HG03175 (cell line): ENCODE results near the gene UGT2A3.
A peak's percentile ranks its signal among the peaks of the same experiment; 100 is the strongest.
"Not testable (repeated sequence)": the region's sequence is repeated elsewhere in the genome, so short reads cannot be mapped to it uniquely, and the experiment has no call there.

Experiments
- ATAC-seq: cut with Tn5 transposase; IDR thresholded peaks from one replicate; pipeline ENCODE4 v1.9.1; 2021; ENCODE audit warnings: mild to moderate bottlenecking, moderate library complexity; ENCODE audit not compliant: unreplicated experiment

Gene UGT2A3

GRCh38 chr4:68951078-68951805 lies at the start of gene UGT2A3:
UGT2A3 (minus strand) TSS chr4:68951804; CDS start chr4:68951760, 44 bp downstream.
- ATAC-seq = no peak

DNA sequence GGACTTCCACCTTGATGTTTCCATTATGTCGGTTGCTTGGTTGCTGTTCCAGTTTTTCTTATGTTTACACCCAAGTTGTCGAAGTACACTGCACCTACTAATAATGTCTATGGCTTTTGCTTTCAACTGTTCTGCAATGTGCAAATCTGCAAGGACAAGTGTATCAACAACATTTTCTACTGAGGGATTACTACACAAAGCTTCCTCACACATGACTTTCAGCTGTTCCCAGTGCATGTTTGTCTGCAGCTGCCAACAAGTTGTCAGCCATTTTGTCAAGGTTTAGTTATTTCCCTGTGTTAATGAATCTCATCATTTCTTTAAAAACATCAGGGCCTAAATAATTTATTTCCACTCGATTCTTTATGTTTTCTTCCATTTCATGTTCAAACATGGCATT lies 45.4 kb upstream of the UGT2A3 start:
- ATAC-seq = no peak

DNA sequence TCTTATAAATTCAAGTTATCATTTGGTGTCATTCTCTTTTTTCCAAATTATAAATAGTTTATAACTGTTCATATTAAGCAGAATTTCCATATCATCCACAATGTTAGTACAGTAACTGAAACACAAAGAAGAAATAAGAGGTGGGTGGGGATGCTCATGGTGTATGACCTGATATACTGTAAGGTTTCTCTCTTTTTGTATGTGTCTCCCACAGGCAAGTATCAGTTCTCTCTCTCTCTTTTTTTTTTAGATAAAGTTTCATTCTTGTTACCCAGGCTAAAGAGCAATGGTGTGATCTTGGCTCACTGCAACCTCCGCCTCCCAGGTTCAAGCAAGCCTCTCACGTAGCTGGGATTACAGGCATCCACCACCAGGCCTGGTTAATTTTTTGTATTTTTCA lies 43.7 kb upstream of the UGT2A3 start:
- ATAC-seq = no peak

DNA sequence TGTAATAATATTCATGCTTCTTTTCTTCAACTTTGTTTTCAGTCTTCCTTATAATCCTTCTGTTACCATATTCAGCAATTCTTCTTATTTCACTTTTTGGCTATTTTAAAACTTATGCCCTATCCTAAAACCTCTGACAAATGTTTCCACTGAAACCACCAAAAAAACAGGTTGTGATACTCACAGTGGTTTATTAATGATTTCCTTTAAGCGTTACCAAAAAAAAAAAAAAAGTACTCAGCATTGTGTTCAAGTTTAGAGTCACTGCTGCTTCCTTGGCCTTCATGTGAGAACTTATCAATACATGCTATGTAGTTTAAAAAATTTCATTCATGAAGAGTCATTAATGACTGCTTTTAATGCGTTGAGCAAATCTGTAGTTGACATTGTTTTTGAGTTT lies 35.4 kb upstream of the UGT2A3 start:
- ATAC-seq = peak; percentile 92

GRCh38 chr4:68985442-68985841 lies 33.8 kb upstream of the UGT2A3 start:
- no peak for ATAC-seq

- ATAC-seq = no peak
Observed at GRCh38 chr4:68984947-68985346, 33.3 kb upstream of the UGT2A3 start.

GRCh38 chr4:68963374-68963773 lies 11.8 kb upstream of the UGT2A3 start:
- no peak for ATAC-seq

GRCh38 chr4:68962868-68963267 lies 11.3 kb upstream of the UGT2A3 start:
- no peak for ATAC-seq

GRCh38 chr4:68960294-68961163 lies 8.9 kb upstream of the UGT2A3 start:
- no peak for ATAC-seq

DNA sequence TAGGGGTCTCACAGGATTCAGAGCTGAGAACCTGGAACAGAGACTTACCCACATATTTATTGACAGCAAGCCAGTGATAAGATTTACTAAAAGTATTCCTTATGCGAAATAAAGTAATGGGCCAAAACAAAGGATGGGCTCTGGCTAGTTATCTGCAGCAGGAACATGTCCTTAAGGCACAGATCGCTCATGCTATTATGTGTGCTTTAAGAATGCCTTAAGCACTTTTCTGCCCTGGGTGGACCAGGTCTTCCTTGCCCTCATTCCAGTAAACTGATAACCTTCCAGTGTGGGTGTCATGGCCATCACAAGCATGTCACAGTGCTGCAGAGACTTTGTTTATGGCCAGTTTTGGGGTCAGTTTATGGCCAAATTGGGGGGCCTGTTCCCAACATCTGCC lies 7.5 kb upstream of the UGT2A3 start:
- ATAC-seq = not testable (repeated sequence)

- ATAC-seq = no peak
Observed at GRCh38 chr4:68954126-68954525, 2.5 kb upstream of the UGT2A3 start.

GRCh38 chr4:68953056-68953596 lies 1.5 kb upstream of the UGT2A3 start:
- ATAC-seq = no peak

GRCh38 chr4:68951806-68952585 lies 392 bp upstream of the UGT2A3 start:
- no peak for ATAC-seq

DNA sequence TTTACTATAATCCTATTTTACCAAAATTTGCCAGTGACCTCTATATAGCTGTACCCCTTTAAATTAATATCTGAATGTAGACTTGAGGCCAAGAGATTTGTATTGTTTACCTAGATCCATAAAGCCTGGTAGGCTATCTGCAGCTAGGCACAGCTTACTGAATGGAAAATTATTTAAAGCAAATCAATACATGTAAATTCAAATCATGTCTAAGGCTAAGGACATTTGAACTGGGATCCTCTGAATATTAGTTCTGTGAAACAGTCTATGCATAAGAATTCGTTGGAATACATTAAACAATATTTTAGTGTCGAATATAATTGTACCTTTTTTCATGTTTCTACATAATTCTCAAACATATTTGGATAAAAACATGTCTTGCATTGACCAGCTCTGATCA lies 1.6 kb downstream of the UGT2A3 start:
- ATAC-seq = no peak

DNA sequence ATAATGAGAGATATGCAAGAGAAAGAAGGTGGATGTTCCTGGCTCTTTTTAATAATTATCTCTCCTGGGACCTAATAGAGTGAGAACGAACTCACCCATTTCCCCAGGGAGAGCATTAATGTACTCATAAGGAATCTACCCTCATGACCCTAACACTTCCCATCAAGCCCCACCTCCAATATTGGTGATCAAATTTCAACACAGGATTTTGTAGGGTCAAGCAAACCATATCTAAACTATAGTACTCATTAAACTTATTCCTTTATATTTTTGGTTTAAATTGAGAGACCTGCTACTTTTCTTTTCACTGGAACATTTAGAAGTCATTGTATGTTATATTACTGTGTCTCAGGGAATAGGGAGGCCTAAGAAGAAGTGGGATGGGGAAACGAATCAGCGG lies 2.6 kb downstream of the UGT2A3 start:
- no peak for ATAC-seq

DNA sequence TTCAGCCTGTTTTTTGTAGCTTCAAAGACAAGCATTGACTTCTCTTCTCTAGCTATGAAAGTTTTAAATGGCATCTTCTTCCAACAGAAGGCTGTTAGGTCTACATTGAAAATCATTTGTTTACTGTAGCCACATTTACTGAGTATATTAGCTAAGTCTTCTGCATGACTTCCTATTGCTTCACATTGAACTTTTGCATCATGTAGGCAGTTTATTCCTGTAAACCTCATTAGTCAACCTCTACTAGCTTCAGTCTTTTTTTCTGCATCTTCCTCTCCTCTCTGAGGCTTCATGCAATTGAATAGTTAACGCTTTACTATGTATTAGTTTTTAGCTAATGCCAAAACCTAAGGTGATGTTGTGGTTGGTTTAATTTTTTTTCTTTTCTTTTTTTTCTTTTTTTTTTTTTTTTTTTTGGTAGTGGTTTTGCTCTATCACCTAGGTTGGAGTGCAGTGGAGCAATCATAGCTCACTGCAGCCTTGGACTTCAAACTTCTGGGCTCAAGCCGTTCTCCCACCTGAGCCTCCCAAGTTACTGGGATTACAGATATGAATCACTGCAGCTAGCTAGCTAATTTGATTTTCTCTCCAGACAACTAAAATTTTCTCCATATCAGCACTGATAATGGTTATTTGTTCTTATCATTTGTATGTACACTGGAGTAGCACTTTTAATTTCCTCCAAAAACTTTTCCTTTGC lies 3.4 kb downstream of the UGT2A3 start:
- no peak for ATAC-seq

GRCh38 chr4:68929076-68929737 lies 22.4 kb downstream of the UGT2A3 start:
- no peak for ATAC-seq

DNA sequence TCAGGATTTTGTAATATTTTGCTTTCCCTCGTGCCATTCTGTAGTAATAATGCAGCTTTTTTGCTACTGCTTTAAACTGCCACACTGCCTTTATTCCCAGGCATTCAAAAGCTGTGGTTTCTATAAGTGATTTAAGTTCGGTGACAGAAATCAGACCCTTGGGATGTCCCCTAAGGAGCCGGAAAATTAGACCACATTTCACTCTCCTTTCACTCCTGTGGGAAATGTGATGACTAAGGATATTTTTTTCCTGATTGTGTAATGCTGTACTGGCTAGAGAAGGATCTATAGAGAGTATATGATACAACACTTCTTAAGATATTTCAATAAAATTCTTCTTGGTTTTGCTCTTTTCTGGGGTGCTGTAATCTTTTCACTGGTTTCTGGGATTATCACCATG lies 24.4 kb downstream of the UGT2A3 start:
- no peak for ATAC-seq

- not testable (repeated sequence) for ATAC-seq
Observed at GRCh38 chr4:68922202-68922601, 29.4 kb downstream of the UGT2A3 start.

GRCh38 chr4:68921051-68921450 lies 30.6 kb downstream of the UGT2A3 start:
- ATAC-seq = no peak
